Urothelium cell line (cell line): Measurements from ENCODE around the gene TAGLN2.

Experiments used
- DNase-seq: peaks from one replicate; pipeline ENCODE4 v3.0.0; 2011; ENCODE audit warnings: low spot score, mixed read lengths
- FAIRE-seq: peaks from 2 replicates; lab custom pipeline; 2011; peaks lifted over from hg19 to GRCh38; lab: Jason Lieb, UNC

TAGLN2 gene

DNA sequence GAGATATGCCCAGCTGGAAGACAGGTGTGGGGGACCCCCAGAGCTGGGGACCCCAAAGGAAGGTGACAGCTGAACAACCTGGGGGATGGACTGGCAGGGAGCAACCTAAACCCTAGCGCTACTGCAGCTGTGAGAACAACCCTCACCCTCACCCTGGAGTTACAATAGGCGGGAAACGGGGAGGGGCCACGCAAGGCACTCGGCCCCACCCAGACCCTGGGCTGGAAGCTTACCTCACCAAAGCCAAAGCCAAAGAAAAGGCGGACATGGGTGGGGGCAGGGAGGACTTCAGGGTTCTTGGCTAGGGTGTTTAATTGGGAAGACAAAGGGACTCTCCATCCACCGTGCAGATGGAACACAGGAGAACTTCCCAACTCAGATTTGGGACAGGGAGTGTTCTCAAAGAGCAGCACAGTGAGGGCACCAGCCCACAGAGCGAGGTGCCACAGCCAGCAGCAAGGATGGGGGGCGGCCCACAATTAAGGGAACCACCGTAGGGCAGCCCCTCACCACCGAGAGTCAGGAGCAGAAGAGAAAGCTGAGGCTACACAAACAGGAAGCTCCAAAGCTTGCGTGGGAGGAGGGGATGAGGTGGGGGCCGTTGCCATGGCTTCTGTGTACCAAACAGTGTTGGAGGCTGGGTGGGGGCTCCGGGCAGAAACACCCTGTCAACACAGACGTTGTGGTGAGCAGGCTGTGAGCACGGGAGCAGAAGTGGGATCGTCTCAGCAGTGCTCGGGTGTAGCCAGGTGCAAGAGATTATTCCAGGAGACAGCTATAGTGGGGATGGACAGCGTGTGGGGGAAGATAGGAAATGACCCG lies 1.9 kb downstream of the TAGLN2 start:
- FAIRE-seq (no peak), DNase-seq (peak; percentile 83)

DNA sequence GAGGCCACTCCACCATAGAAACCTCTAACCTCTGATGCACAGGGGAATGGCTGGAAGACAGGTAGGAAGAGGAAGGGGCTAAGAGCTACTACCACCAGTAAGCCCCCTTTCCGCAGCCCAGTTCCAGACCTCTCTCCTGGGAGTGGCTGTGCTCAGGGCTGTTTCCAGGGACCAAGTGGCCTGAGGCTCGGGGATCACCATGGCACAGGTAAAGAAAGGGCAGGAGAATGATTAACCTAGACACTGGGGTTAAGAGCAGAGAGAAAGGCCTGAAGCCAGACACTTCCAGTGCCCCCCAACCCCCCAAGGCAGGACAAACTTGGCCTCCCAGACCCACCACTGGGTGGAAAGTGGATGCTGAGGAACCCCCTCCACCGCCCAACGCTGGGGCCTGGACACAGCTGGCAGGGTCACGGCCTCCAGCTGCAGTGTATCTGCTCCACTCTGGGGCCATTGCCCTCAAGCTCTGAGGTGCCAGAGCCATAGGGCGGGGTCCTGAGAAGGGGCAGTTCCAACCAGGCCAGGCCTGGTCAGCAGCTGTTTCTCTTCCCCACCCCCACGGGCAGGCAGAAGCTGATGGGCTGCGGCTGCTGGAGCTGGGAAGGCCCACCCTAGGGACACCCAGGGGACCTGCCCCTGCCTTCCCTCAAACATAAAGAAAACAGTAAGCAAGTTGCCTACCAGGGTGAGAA lies 2.6 kb downstream of the TAGLN2 start:
- FAIRE-seq (no peak), DNase-seq (no peak)

DNA sequence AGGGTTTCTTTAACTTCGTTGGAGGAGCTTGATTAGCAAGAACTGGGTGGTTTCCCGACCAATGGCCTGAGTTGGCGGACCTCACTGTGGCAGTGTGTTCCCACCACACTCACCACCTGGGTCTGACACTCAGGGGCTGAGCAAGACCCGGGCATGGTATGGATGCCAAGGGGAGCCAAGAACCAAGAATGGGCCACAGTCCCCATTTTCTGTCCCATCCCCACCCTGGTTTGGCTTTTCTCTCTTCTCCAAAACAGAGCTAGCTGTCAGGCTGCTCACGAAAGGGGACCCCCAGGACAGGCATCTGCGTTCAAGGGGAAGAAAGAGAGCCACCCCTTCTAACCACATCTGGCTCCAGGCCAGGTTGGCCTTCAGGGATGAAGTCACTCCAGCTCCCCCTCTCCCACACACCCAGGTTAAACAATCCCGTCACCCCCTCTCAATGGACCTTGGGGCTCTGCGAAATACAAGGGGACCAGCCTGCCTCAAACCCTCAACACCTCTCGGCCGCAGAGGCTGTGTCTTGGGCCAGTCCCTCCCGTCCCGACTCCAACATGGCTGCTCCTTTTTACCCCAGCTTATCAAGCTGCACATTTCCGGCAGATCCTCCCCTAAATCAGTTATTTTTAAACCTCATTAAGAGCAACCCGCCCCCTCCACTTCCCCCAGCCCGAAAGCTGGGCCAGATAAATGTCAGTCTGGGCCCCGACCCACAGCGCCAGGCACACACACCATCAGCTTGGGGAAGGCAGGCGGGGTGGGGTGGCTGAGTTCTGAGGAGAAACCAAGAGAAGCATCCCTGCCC lies 3.4 kb downstream of the TAGLN2 start:
- FAIRE-seq: no peak

DNA sequence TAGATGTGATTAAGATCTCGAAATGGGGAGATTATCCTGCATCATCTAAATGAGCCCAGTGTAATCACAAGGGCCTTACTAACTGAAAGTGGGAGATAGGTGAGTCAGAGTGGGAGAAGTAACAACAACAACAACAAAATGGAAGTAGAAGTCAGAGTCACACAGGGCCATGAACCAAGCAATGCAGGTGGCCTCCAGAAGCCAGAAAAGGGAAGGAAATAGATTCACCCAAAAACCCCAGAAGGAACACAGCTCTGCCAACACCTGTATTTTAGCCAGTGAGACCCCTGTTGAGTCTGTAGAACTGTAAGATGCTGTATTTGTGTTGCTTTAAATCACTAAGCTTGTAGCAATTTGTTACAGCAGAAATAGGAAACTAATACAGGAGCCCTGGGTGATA lies 4.1 kb downstream of the TAGLN2 start:
- DNase-seq: no peak
- no peak for FAIRE-seq

More for the DNA sequence above, 3.4 kb downstream of the TAGLN2 start:
- no peak for DNase-seq

DNA sequence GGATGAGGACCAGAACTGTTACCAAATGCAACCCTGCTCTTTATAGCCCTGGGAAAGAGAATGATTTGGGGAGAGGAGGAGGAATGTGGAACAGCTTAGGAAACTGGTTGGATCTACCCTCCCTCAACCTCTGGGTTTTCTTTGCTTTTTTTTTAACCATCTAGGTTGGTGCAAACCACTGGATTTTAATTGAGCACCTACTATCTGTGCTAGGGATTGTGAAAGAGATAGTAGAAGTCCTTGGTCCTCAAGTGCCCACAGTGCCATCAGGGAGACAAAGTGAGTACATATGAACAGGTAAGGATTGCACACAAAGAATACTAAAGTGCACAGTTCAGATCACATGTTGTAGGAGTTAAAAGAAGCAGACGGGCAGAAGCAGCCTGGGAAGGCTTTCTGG lies 4.7 kb downstream of the TAGLN2 start:
- no peak for FAIRE-seq

DNA sequence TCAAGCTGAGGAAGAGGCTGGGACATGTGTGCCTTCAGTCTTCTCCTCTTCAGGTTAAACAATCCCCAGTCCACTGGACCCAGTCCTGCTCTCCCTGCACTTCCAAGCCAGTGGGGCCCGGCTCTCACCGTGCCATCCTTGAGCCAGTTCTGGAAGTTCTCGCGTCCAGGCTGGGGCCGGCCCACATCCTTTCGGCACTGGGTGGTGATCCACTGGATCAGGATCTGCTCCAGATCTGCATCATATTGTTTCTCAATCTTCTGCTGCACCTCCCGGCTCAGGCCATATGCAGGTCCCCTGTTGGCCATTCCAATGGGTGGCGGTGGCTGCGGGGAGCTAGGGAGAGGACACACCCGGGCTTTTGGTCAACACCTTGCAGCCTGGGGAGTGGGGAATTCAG lies 5.1 kb downstream of the TAGLN2 start:
- FAIRE-seq (no peak), DNase-seq (no peak)

More for the DNA sequence above, 4.7 kb downstream of the TAGLN2 start:
- no peak for DNase-seq

DNA sequence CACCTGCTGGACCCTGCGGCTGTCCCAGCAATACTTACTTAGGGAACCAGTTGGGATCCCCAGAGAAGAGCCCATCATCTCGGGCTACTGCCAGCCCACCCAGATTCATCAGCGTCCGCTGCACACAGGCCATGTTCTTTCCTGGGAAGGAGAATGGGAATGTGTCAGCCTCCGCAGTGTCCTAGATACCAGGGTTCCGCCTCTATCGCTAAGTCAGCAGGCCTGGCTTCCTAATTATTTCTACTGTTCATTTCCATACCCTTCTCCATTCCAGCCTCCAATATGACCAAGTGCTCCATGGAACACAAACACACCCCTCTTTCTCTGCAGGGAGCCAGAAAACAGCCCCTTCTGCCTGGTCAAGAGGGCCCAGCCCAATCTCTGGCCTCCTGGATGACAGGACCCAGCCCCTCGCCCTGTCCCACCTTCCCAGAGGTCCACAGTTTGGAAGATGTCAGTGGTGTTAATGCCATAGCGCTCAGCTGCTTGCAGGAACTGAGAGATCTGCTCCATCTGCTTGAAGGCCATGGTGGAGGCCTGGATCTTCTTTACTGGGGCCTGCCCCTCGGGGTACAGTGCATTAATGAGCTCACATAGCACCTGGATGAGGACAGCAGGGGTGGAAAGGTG lies 6.0 kb downstream of the TAGLN2 start:
- FAIRE-seq: no peak

DNA sequence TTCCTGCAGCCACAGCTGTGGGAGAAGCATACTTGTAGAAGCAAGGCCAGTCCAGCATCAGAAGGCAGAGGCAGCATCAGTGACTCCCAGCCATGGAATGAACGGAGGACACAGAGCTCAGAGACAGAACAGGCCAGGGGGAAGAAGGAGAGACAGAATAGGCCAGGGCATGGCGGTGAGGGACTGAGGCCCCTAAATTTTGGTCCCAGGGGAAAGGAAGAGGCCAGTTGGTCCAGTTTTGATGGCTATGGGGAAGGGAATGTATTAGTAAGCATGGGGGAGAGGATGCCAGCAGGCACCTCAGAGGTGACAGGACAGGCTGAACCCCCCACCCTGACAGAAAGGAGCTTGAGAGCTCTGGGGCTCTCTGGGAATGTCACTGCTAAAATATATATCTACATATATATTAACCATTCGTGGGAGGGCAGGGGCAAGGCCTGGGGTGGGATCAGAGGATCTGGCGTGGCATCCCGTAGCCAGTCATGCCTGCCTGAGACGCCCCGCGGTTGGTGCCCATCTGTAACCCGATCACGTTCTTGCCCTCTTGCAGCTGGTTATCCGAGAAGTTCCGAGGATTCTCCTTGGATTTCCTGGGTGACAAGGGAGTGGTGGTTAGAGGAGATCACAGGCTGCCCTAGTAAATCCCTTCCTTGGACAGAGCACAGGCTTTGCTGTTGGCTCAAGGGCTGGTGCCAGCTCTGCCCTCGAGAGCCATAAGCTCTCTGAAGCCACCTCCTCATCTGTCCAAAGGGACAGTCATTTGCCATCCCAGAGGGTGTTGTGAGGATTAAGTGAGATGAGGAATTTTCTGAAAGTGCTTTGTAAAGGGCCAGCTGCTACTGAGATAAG lies 6.7 kb downstream of the TAGLN2 start:
- no peak for DNase-seq
- no peak for FAIRE-seq

More for the DNA sequence above, 6.0 kb downstream of the TAGLN2 start:
- DNase-seq: no peak

DNA sequence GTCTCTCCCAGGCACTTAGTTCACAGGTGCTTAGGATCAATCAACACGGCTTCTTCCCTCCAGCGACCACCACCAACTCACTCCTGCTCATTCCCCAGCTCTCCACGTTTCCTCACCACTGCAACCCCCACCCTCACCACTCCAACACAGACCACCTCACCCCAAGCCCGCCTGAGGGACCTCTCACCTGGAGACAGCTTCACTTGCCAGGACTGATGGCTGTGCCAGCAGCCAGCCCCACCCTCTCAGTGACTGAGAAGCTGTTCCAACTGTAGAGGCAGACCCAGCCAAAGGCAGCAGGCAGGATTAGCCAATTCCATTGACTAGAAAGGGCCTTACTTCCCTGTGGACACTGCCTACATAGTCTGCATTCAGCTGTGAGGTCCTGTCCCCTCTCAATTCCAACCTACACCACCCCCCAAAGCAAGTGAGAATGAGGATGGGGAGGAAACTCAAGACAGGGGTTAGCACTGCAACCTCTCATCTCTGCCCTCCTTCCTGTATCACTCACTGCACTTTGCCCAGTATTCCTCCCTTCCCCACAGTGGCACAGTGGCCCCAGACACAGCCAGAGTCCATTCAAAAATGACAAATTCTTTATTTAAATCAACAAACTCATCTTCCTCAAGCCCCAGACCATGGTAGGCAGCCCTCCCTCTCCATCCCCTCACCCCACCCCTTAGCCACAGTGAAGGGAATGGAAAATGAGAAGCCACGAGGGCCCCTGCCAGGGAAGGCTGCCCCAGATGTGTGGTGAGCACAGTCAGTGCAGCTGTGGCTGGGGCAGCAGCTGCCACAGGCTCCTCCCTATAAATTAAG lies 7.6 kb downstream of the TAGLN2 start:
- FAIRE-seq: no peak

DNA sequence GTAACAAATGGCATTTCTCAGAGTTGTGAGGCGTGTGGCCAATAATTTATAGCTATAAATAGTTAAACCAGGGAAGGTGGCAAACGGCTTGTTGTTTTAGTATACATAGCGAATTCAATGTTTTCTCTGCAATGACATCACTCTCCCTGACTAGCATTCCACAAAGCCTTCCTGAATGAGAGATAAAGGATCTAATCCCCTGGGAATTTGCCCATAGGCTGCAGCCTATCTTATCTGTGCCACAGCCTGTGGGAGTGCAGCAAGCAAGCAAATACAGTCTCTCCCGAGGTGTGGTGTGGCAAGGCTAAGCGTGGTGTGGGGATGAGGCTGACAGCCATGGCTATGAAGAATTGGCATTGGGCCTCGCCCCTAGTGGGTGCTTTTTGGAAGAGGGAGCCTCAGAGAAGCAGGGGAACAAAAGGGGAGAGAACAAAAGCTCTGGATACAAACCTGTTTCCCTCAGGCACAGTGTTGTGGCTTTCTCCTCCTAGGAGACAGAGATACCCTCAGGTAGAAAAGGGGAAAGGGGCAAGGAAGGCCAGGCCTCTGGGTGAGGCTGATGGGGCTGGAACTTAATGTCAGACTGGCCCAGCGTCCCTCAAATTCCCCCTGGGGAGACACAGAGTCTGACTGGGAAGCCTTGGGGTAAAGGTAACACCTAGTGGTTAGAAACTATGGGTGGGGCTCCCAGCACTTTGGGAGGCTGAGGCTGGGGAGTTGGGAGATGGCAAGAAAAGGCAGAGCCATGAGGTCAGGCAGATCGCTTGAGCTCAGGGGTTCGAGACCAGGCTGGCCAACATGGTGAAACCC lies 8.9 kb downstream of the TAGLN2 start:
- FAIRE-seq (peak; percentile 17), DNase-seq (peak; percentile 50)

More for the DNA sequence above, 7.6 kb downstream of the TAGLN2 start:
- no peak for DNase-seq

DNA sequence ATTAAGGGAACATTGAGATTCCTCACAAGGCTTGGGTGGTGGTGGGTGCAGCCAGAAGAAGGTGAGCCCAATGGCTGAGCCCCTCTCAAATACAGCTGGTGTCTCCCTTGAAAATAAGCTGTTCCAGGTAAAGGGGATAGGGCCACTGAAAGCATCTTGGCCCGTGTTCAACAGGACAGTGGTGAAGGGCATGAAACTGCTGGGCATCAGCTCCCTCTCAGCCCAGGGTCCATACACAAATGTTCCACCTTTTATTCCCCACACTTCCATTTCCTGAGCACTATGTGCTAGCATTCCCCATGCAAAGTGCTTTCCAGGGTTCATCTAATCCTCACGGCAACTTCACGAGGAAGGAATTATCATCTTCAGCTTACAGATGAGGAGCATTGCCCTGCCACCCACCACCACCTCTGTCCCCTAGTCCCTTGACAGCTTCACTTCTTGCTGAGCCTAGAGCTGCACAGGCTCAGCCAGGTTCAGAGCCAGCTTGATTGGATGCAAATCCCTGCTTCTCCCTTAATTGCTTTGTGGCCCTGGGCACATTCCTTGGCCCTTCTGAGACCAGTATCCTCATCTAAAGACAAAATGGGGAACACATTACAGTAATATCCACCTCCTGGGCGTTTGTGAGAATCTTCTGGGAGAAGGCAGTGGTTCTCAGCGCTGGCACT lies 9.6 kb downstream of the TAGLN2 start:
- FAIRE-seq (no peak), DNase-seq (no peak)

DNA sequence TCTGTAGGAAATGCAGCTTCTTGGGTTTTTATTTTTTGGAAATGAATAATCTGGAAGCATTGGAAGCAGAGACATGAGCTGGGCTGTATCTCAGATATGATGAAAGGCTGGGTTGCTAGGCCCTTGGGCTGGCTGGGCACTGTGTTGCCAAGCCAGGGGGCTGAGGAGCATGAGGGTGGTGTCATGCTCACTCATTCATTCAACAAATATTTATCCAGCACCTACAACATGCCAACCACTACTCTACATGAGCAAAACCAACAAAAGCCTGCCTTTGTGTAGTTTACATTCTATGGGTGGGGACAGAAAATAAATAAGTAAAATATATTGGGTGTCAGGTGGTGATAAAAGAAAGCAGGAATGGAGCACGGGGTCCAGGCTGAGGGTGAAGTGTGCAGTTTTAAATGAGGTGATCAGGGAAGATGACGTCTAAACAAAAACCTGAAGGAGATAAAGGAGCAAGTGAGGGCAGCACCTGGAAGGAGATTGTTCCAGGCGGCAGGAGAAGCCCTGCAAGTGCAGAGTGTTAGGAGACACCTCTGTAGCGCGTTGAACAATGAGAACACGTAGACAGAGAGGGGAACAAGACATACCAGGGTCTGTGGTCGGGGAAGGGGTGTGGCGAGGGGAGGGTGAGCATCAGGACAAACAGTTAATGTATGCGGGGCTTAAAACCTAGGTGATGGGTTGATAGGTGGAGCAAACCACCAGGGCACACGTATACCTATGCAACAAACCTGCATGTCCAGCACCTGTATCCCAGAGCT lies 10.9 kb downstream of the TAGLN2 start:
- DNase-seq (no peak), FAIRE-seq (no peak)

DNA sequence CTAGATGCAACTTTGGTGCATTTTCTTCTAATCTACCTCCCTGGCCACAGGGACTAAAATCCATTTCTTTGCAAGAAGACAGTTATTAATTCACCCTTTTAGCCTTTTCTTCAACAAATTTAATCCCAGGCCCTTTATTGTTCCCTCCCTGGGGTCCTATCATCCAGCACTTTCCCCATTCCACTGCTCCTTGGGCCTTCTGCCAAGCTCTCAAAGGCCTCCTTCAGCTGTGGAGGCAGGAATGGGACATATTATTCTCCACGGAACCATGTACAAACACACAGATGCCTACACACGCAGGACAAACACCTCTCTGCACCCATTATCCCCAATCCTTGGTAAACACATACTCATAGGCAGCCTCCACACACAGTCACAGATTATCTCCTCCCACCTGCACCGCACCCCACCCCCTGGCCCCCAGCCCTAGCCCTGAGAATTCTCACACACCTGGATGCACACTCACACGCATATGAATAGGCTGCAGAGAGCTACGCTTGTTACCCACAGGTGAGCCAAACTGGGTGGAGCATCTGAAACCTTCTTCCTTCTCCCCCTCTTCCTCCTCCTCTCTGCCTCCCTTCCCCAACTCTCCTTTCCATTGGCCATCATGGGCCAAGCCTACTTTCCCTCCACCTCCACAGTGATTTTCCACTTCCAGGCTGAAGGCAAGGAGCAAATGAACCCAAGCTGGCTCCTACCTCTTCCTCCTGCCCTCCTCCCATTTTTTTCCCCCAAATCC lies 11.7 kb downstream of the TAGLN2 start:
- FAIRE-seq (no peak), DNase-seq (no peak)

DNA sequence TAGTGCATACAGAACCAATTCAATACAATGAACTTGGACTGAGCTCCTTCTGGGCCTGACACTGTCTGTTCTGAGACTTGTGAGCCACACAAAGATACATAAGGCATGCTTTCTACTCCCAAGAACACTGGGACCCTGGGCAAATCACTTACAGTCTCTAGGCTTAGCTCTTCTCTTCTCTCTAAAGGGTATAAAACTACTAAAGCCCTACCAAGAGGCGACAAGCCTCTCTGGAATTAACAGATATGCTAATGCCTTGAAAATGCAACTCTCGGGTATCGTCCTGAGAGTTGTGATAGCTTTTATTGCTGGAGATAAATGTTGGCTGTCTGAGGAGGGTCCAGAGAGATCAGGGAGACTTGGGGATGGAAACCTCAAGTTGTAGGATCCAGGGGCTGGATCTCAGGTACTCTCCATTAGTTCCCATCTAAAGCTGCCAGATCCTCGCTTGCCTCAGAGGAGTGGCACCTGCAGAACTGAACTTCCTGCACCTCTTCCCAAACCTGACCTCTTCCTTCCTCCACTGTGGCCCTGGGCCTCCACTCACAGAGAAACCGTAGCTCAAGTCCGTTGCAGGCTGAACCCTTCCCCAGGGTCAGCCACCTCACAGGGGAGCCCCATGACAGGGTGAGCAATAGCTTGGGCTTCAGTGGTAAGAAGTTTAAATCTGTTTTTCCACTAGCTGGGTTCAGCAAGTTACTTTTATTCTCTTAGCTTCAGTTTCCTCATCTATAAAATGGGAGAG lies 13.8 kb downstream of the TAGLN2 start:
- FAIRE-seq: no peak

DNA sequence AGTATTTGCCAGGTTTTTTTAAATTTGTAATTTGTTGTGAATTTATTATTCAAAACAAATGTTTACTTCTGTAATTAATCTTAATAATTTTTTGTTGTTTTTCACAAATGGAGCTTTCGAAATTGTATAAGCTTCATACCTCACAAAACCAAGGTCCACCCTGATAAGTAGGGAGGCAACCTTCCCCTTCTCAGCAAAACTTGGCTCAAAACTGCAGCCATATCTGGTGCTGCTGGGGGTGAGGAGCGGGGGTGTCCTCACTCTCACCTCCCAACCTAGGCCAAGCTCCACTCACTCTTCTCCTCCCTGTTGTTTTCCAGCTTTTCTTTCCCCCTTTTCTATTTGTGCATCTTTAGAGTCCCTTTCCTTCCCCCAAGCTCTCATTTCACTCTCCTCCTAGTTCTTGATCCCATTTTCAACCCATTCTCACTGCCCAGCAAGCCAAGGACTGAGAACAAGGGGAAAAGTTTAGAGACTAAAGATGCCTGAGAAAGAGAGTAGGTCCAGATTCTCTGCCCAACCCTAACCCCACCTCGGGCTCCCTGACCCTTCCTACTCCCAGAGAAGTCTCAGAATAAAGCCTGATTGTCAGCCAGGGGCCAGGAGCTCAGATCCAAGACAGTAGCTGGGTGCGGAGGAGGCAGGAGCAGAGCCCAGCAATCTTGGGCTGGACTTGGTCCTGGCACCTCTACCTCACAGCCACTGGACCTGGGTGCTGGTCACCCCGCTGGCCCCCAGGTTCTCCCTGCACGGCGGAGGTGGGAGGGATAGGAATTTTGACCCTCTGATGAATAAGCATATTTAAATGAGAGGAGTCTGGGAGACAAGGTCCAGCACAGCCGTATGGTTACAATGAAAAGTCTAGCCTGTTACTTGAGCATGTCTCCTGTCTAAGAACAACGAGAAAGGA lies 17.0 kb downstream of the TAGLN2 start:
- DNase-seq (no peak), FAIRE-seq (no peak)

More for the DNA sequence above, 13.8 kb downstream of the TAGLN2 start:
- DNase-seq: no peak
